CD14-positive monocyte (primary cell): ENCODE results near the gene CACNA1C. TPM values are rescaled to one million over a fixed set of nuclear protein-coding genes. Genes with fewer than 3 reads are reported as not detected.

ENCODE experiments used
- DNase-seq, 3 donors: peaks; one replicate each; pipeline ENCODE4 v3.0.0-alpha.2; 2011 to 2022
- H2AFZ ChIP-seq: 2 replicates; pipeline ENCODE4 v1.6.0; 2012; ENCODE audit warnings: mild to moderate bottlenecking, low read depth, low read length, inconsistent platforms; ENCODE audit not compliant: insufficient read depth, poor library complexity, severe bottlenecking
- H3K27ac ChIP-seq, 2 donors: 1 replicate in 1 of 2; 2 replicates in 1 of 2; pipeline ENCODE4 v1.5.1; 2012 to 2013; ENCODE audit warnings: low read length in 2 of 2, control low read depth in 1 of 2, inconsistent platforms in 1 of 2, low read depth in 1 of 2, mild to moderate bottlenecking in 1 of 2
- H3K27me3 ChIP-seq, 2 donors: one replicate each; pipeline versions ENCODE4 v1.6.0 to v1.6.1; 2011 to 2013; ENCODE audit warnings: low read length in 2 of 2; ENCODE audit not compliant: control insufficient read depth in 2 of 2, insufficient read depth in 2 of 2
- H3K36me3 ChIP-seq, 2 donors: replicated peaks in 1 of 2; 1 replicate in 1 of 2; 2 replicates in 1 of 2; pipeline versions ENCODE4 v1.5.1 to v1.6.1; 2012 to 2013; ENCODE audit warnings: low read length in 2 of 2, control low read depth in 1 of 2, inconsistent platforms in 1 of 2, mild to moderate bottlenecking in 1 of 2; ENCODE audit not compliant: insufficient read depth in 2 of 2, control insufficient read depth in 1 of 2
- H3K4me1 ChIP-seq, 2 donors: 1 replicate in 1 of 2; 2 replicates in 1 of 2; pipeline versions ENCODE4 v1.5.1 to v1.6.1; 2012 to 2013; ENCODE audit warnings: low read length in 2 of 2, control low read depth in 1 of 2, inconsistent platforms in 1 of 2, mild to moderate bottlenecking in 1 of 2, moderate library complexity in 1 of 2; ENCODE audit not compliant: insufficient read depth in 2 of 2, control insufficient read depth in 1 of 2
- H3K4me2 ChIP-seq: replicated peaks from 2 replicates; pipeline ENCODE3; 2012; ENCODE audit warnings: low read length, moderate library complexity, mild to moderate bottlenecking; ENCODE audit not compliant: poor library complexity, severe bottlenecking; ENCODE audit errors: extremely low read depth
- H3K4me3 ChIP-seq, 3 experiments: fragments of 200-600 bp in 1 of 3; sonication (generic) in 1 of 3; replicated peaks in 1 of 3; 1 replicate in 2 of 3; 2 replicates in 1 of 3; pipeline ENCODE4 v1.5.1; 2011 to 2013; ENCODE audit warnings: low read length in 3 of 3, mild to moderate bottlenecking in 3 of 3, control low read depth in 2 of 3, low read depth in 2 of 3, inconsistent platforms in 1 of 3, moderate library complexity in 1 of 3
- H3K79me2 ChIP-seq: 2 replicates; pipeline ENCODE4 v1.6.0; 2012; ENCODE audit warnings: mild to moderate bottlenecking, control low read depth, inconsistent platforms, low read length, moderate library complexity; ENCODE audit not compliant: insufficient read depth
- H3K9ac ChIP-seq: 2 replicates; pipeline ENCODE4 v1.6.0; 2017; ENCODE audit warnings: low read length, mild to moderate bottlenecking; ENCODE audit not compliant: insufficient read depth, poor library complexity, severe bottlenecking
- H3K9me3 ChIP-seq, 2 donors: replicated peaks in 1 of 2; 1 replicate in 1 of 2; 2 replicates in 1 of 2; pipeline versions ENCODE4 v1.5.1 to v1.6.1; 2012 to 2013; ENCODE audit warnings: low read length in 2 of 2, control low read depth in 1 of 2; ENCODE audit not compliant: control insufficient read depth in 1 of 2, insufficient read depth in 1 of 2
- H4K20me1 ChIP-seq: 2 replicates; pipeline ENCODE4 v1.6.0; 2012; ENCODE audit warnings: mild to moderate bottlenecking, low read length, control low read depth, moderate library complexity; ENCODE audit not compliant: insufficient read depth
- H3K27ac Mint-ChIP-seq, 7 donors: one replicate each; pipeline ENCODE4 v1.8.0; 2020; ENCODE audit warnings: mild to moderate bottlenecking in 7 of 7, mixed read lengths in 7 of 7, moderate library complexity in 6 of 7, inconsistent platforms in 2 of 7
- H3K27me3 Mint-ChIP-seq, 3 donors: one replicate each; pipeline ENCODE4 v1.8.0; 2021 to 2022; ENCODE audit warnings: low read depth in 3 of 3, mild to moderate bottlenecking in 3 of 3, mixed read lengths in 3 of 3, moderate library complexity in 3 of 3, inconsistent platforms in 1 of 3
- H3K36me3 Mint-ChIP-seq, 2 donors: one replicate each; pipeline ENCODE4 v1.8.0; 2020; ENCODE audit warnings: mixed read lengths in 2 of 2, inconsistent platforms in 1 of 2, mild to moderate bottlenecking in 1 of 2
- H3K4me1 Mint-ChIP-seq: one replicate; pipeline ENCODE4 v1.8.0; 2020; ENCODE audit warnings: mild to moderate bottlenecking, mixed read lengths
- H3K4me3 Mint-ChIP-seq, 2 donors: one replicate each; pipeline ENCODE4 v1.8.0; 2020; ENCODE audit warnings: mild to moderate bottlenecking in 2 of 2, mixed read lengths in 2 of 2, moderate library complexity in 1 of 2
- H3K9me3 Mint-ChIP-seq, 7 donors: one replicate each; pipeline ENCODE4 v1.8.0; 2020 to 2022; ENCODE audit warnings: mixed read lengths in 7 of 7, mild to moderate bottlenecking in 6 of 7, moderate library complexity in 6 of 7, inconsistent platforms in 2 of 7
- CTCF ChIP-seq: fragments of 200-600 bp; IDR thresholded peaks from one replicate; pipeline ENCODE4 v1.8.0; 2022; ENCODE audit warnings: antibody characterized with exemption, mild to moderate bottlenecking
- WGBS: methylation state at CpG from one replicate; pipeline ENCODE4 v1.1.5; 2013; ENCODE audit warnings: missing lambda C conversion rate; ENCODE audit not compliant: insufficient coverage; 5-methylcytosine and 5-hydroxymethylcytosine counted together
- intact Hi-C, 2 donors: fragments of 100-400 bp; cut with micrococcal nuclease; formaldehyde crosslinking; loops; one replicate each; pipeline versions ENCODE4 v1.15.0 to v1.15.1; 2023
- polyA plus RNA-seq, 3 donors: library from polyadenylated mRNA; depleted of rRNA in 1 of 3; unstranded in 2 of 3; stranded (reverse) in 1 of 3; fragments of 300-500 nt in 2 of 3; fragments of >200 nt in 1 of 3; fragmentation: Illumina TruSeq in 2 of 3; gene quantifications; 1 replicate in 2 of 3; 2 replicates in 1 of 3; pipeline ENCODE4 v1.2.3, GENCODE V29; 2012 to 2021

CACNA1C gene
- polyA plus RNA-seq, 3 donors = not detected

- H3K36me3 Mint-ChIP-seq = no peaks in the 10 kb centered on the region
- no CpG with 5 or more reads among the region's 3 CpGs for WGBS
Observed at GRCh38 chr12:2013086-2013485, 39.7 kb upstream of the CACNA1C start.

GRCh38 chr12:2013527-2014223 is 39.1 kb upstream of the CACNA1C start:
- intact Hi-C loops = no loop called here
- no peak for DNase-seq
- H3K4me2 ChIP-seq = no peak overlapping the region
- no peak for TF ChIP-seq CTCF
- no peaks in the 10 kb centered on the region for H3K36me3 ChIP-seq
- H3K4me1 ChIP-seq = no peaks in the 10 kb centered on the region
- no peak overlapping the region for H3K4me3 ChIP-seq
- H3K9me3 ChIP-seq = no peaks in the 10 kb centered on the region
- Mint-ChIP-seq H3K4me1 (no peaks in the 10 kb centered on the region), H3K4me3 (no peak overlapping the region), H3K27me3 (peaks cover 0 to 14% (median 12%) of the 10 kb centered on the region in 3 donors), H3K9me3 (peaks cover 0 to 3% (median 0%) of the 10 kb centered on the region in 7 donors), H3K36me3 (no peaks in the 10 kb centered on the region), H3K27ac (no peak overlapping the region)
- H3K27me3 ChIP-seq = no peaks in the 10 kb centered on the region
- WGBS = no CpG with 5 or more reads among the region's 4 CpGs
- no peak overlapping the region for H3K9ac ChIP-seq
- no peak overlapping the region for H3K27ac ChIP-seq
- H4K20me1 ChIP-seq = no peaks in the 10 kb centered on the region
- no peak overlapping the region for H2AFZ ChIP-seq
- H3K79me2 ChIP-seq = no peaks in the 10 kb centered on the region

More at GRCh38 chr12:2013086-2013485, 39.7 kb upstream of the CACNA1C start:
- Mint-ChIP-seq H3K27ac (no peak overlapping the region), H3K9me3 (peaks cover 0 to 3% (median 0%) of the 10 kb centered on the region in 7 donors), H3K4me3 (no peak overlapping the region), H3K4me1 (no peaks in the 10 kb centered on the region), H3K27me3 (peaks cover 0 to 15% (median 12%) of the 10 kb centered on the region in 3 donors)
- Histone ChIP-seq H3K9ac (no peak overlapping the region), H3K36me3 (no peaks in the 10 kb centered on the region), H4K20me1 (no peaks in the 10 kb centered on the region), H3K27me3 (no peaks in the 10 kb centered on the region), H3K4me1 (no peaks in the 10 kb centered on the region), H3K4me3 (no peak overlapping the region), H3K27ac (no peak overlapping the region), H3K79me2 (no peaks in the 10 kb centered on the region), H3K4me2 (no peak overlapping the region), H2AFZ (no peak overlapping the region), H3K9me3 (no peaks in the 10 kb centered on the region)
- no peak for DNase-seq
- intact Hi-C loops = no loop called here
- TF ChIP-seq CTCF = no peak
